ENCODE measurements around the gene NTF3. TPM values are rescaled to one million over a fixed set of nuclear protein-coding genes. Genes with fewer than 3 reads are reported as not detected.

Gene NTF3
- total RNA-seq, 3 donors from 2014 or later (not counting 1 experiment from before 2014, with no cell fraction given): not detected

GRCh38 chr12:5523396-5524115 lies 91.6 kb downstream of the NTF3 start:
- intact Hi-C loops (cut with micrococcal nuclease): no loop called here
- no peaks in the 10 kb centered on the region for H3K27me3 Mint-ChIP-seq (ENCODE audit: low read depth in 2 of 2)
- H3K9me3 Mint-ChIP-seq: no peaks in the 10 kb centered on the region
- Histone ChIP-seq H3K27ac (ENCODE audit: low read length) (no peak overlapping the region), H3K4me1 (ENCODE audit: control insufficient read depth, insufficient read depth, low read length) (no peaks in the 10 kb centered on the region), H3K9me3 (ENCODE audit: control insufficient read depth, insufficient read depth, low read length) (no peaks in the 10 kb centered on the region), H3K36me3 (ENCODE audit: control insufficient read depth, insufficient read depth, low read length) (no peaks in the 10 kb centered on the region), H3K4me3 (ENCODE audit: low read length) (no peak overlapping the region), H3K27me3 (ENCODE audit: control insufficient read depth, insufficient read depth, low read length) (no peaks in the 10 kb centered on the region)
- 89% methylated on average over 24 of the region's 24 CpGs for WGBS (ENCODE audit: insufficient coverage)
- no peak for ATAC-seq
- no peak overlapping the region for H3K27ac Mint-ChIP-seq
- TF ChIP-seq CTCF (IDR thresholded peaks at IDR 0.05): no peak
- no peak for DNase-seq
- H3K36me3 Mint-ChIP-seq: no peaks in the 10 kb centered on the region
- no peak overlapping the region for H3K4me3 Mint-ChIP-seq
- H3K4me1 Mint-ChIP-seq: no peaks in the 10 kb centered on the region

GRCh38 chr12:5524116-5524768 lies 92.3 kb downstream of the NTF3 start:
- intact Hi-C loops (cut with micrococcal nuclease): no loop called here
- no peak overlapping the region for H3K4me3 Mint-ChIP-seq
- Histone ChIP-seq H3K36me3 (ENCODE audit: control insufficient read depth, insufficient read depth, low read length) (no peaks in the 10 kb centered on the region), H3K27ac (ENCODE audit: low read length) (no peak overlapping the region), H3K4me1 (ENCODE audit: control insufficient read depth, insufficient read depth, low read length) (no peaks in the 10 kb centered on the region), H3K4me3 (ENCODE audit: low read length) (no peak overlapping the region), H3K27me3 (ENCODE audit: control insufficient read depth, insufficient read depth, low read length) (no peaks in the 10 kb centered on the region), H3K9me3 (ENCODE audit: control insufficient read depth, insufficient read depth, low read length) (no peaks in the 10 kb centered on the region)
- H3K36me3 Mint-ChIP-seq: no peaks in the 10 kb centered on the region
- H3K9me3 Mint-ChIP-seq: no peaks in the 10 kb centered on the region
- H3K27ac Mint-ChIP-seq: no peak overlapping the region
- 92% methylated on average over 8 of the region's 12 CpGs for WGBS (ENCODE audit: insufficient coverage)
- no peaks in the 10 kb centered on the region for H3K4me1 Mint-ChIP-seq
- DNase-seq (no peak), ATAC-seq (no peak)
- no peak for TF ChIP-seq CTCF (IDR thresholded peaks at IDR 0.05)
- H3K27me3 Mint-ChIP-seq (ENCODE audit: low read depth in 2 of 2): no peaks in the 10 kb centered on the region

GRCh38 chr12:5524769-5525436 lies 93.0 kb downstream of the NTF3 start:
- intact Hi-C loops (cut with micrococcal nuclease): no loop called here
- H3K27ac ChIP-seq (ENCODE audit: low read length): no peak overlapping the region
- H3K27ac Mint-ChIP-seq: no peak overlapping the region
- no peaks in the 10 kb centered on the region for H3K4me1 ChIP-seq (ENCODE audit: control insufficient read depth, insufficient read depth, low read length)
- no peak for ATAC-seq
- H3K4me3 Mint-ChIP-seq: no peak overlapping the region
- no peaks in the 10 kb centered on the region for H3K4me1 Mint-ChIP-seq
- H3K36me3 Mint-ChIP-seq: no peaks in the 10 kb centered on the region
- no peaks in the 10 kb centered on the region for H3K9me3 ChIP-seq (ENCODE audit: control insufficient read depth, insufficient read depth, low read length)
- no peaks in the 10 kb centered on the region for H3K36me3 ChIP-seq (ENCODE audit: control insufficient read depth, insufficient read depth, low read length)
- H3K27me3 ChIP-seq (ENCODE audit: control insufficient read depth, insufficient read depth, low read length): no peaks in the 10 kb centered on the region
- H3K27me3 Mint-ChIP-seq (ENCODE audit: low read depth in 2 of 2): peaks cover 0 to 3% of the 10 kb centered on the region in 2 donors
- H3K9me3 Mint-ChIP-seq: no peaks in the 10 kb centered on the region
- TF ChIP-seq CTCF (IDR thresholded peaks at IDR 0.05): no peak
- H3K4me3 ChIP-seq (ENCODE audit: low read length): no peak overlapping the region
- WGBS (ENCODE audit: insufficient coverage): 85% methylated on average over 15 of the region's 15 CpGs
- DNase-seq: no peak

All from natural killer cell (primary cell).